ENCODE data around the gene FBXO41.

DNA sequence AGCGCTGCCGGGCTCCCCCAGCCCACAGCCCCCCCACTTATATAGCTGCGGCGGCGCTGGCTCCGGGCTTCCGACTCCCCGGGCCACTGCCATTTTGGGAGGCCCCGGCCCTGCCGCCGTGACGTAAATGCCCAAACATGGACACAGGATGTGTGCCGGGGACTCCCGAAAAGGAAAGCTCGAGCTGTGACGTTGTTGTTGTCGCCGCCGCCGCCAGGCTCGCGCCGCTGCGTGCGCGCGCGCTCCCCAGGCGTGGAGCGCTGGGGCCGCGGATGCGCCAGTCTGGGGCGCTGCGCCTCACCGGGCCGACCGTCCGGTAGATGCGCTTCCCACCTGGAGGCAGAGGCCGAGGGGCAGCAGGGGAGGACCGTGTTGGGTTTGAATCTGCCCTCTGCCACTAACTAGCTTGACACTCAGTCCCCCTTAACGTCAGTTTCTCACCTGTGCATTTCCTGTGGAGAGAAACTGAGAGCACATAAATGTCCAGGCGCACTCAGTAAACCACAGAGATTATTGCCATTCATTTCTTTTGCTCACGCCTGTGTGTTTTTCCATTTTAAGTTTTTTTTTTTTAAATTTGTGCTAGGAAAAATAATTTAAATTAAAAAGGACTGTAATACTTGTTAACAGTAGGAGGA lies 9.4 kb upstream of the FBXO41 start, which contains the start of gene EGR4:
- TF ChIP-seq, protein P1, sequence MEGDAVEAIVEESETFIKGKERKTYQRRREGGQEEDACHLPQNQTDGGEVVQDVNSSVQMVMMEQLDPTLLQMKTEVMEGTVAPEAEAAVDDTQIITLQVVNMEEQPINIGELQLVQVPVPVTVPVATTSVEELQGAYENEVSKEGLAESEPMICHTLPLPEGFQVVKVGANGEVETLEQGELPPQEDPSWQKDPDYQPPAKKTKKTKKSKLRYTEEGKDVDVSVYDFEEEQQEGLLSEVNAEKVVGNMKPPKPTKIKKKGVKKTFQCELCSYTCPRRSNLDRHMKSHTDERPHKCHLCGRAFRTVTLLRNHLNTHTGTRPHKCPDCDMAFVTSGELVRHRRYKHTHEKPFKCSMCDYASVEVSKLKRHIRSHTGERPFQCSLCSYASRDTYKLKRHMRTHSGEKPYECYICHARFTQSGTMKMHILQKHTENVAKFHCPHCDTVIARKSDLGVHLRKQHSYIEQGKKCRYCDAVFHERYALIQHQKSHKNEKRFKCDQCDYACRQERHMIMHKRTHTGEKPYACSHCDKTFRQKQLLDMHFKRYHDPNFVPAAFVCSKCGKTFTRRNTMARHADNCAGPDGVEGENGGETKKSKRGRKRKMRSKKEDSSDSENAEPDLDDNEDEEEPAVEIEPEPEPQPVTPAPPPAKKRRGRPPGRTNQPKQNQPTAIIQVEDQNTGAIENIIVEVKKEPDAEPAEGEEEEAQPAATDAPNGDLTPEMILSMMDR (IDR thresholded peaks at IDR 0.05; ENCODE audit: extremely low read depth in 1 of 2, insufficient read depth in 1 of 2, low read depth in 1 of 2, low read length in 2 of 2): no peak
- no peak for TF ChIP-seq POLR2AphosphoS5 (IDR thresholded peaks at IDR 0.05; ENCODE audit: insufficient read depth, low read depth, low read length)
- no peak for TF ChIP-seq EZH2 (IDR thresholded peaks at IDR 0.05; ENCODE audit: borderline replicate concordance, low read depth, low read length, severe bottlenecking)
- no peak for TF ChIP-seq POLR2A (IDR thresholded peaks at IDR 0.05; ENCODE audit: low read depth, low read length)
- no peak for TF ChIP-seq FOS (IDR thresholded peaks at IDR 0.05; ENCODE audit: borderline replicate concordance, insufficient read depth, low read length)
- TF ChIP-seq, protein P2, sequence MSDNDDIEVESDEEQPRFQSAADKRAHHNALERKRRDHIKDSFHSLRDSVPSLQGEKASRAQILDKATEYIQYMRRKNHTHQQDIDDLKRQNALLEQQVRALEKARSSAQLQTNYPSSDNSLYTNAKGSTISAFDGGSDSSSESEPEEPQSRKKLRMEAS (IDR thresholded peaks at IDR 0.05; ENCODE audit: insufficient read depth, insufficient read length): no peak
